H9 (cell line): Measurements from ENCODE around the gene LRRFIP2. TPM values are rescaled to one million over a fixed set of nuclear protein-coding genes. Genes with fewer than 3 reads are reported as not detected.
A peak's percentile ranks its signal among the peaks of the same experiment; 100 is the strongest.

Experiments used
- DNase-seq: peaks from one replicate; pipeline ENCODE4 v3.0.0-alpha.2; 2017
- H2AFZ ChIP-seq: one replicate; pipeline ENCODE4 v1.6.1; 2013; ENCODE audit warnings: mild to moderate bottlenecking, low read length, control low read depth, moderate library complexity
- H2AK5ac ChIP-seq: 2 replicates; pipeline ENCODE4 v1.6.1; 2013; ENCODE audit warnings: low read length, control low read depth, mixed read lengths; ENCODE audit not compliant: insufficient read length
- H2BK120ac ChIP-seq: one replicate; pipeline ENCODE4 v1.6.1; 2013; ENCODE audit warnings: low read depth, mild to moderate bottlenecking, low read length, control low read depth, inconsistent platforms; ENCODE audit not compliant: poor library complexity, severe bottlenecking
- H2BK12ac ChIP-seq: 2 replicates; pipeline ENCODE4 v1.6.1; 2013; ENCODE audit warnings: low read length, control low read depth, mixed read lengths, low read depth; ENCODE audit not compliant: insufficient read length
- H2BK15ac ChIP-seq: 2 replicates; pipeline ENCODE4 v1.6.1; 2013; ENCODE audit warnings: low read depth, low read length, control low read depth
- H2BK20ac ChIP-seq: one replicate; pipeline ENCODE4 v1.6.1; 2013; ENCODE audit warnings: low read depth, mild to moderate bottlenecking, low read length, control low read depth, inconsistent platforms; ENCODE audit not compliant: poor library complexity, severe bottlenecking
- H2BK5ac ChIP-seq: 2 replicates; pipeline ENCODE4 v1.6.1; 2013; ENCODE audit warnings: low read length, control low read depth, mixed read lengths; ENCODE audit not compliant: insufficient read length
- H3K14ac ChIP-seq: 2 replicates; pipeline ENCODE4 v1.6.1; 2013; ENCODE audit warnings: low read length, control low read depth; ENCODE audit not compliant: insufficient read depth
- H3K18ac ChIP-seq: 2 replicates; pipeline ENCODE4 v1.6.1; 2013; ENCODE audit warnings: low read depth, mild to moderate bottlenecking, mixed read lengths, low read length, control low read depth; ENCODE audit not compliant: insufficient read length
- H3K23ac ChIP-seq: 2 replicates; pipeline ENCODE4 v1.6.1; 2013; ENCODE audit warnings: low read length, control low read depth, mixed read lengths, low read depth; ENCODE audit not compliant: insufficient read length
- H3K23me2 ChIP-seq: 2 replicates; pipeline ENCODE4 v1.6.1; 2013; ENCODE audit warnings: low read depth, mild to moderate bottlenecking, mixed read lengths, low read length, control low read depth; ENCODE audit not compliant: insufficient read length, poor library complexity, severe bottlenecking
- H3K27ac ChIP-seq: 2 replicates; pipeline ENCODE4 v1.5.1; 2013; ENCODE audit warnings: low read length, control low read depth, mixed read lengths, low read depth; ENCODE audit not compliant: insufficient read length
- H3K27me3 ChIP-seq: 2 replicates; pipeline ENCODE4 v1.6.1; 2013; ENCODE audit warnings: low read length, control low read depth, inconsistent platforms; ENCODE audit not compliant: insufficient read depth
- H3K4ac ChIP-seq: 2 replicates; pipeline ENCODE4 v1.6.1; 2013; ENCODE audit warnings: low read depth, mild to moderate bottlenecking, control low read depth, inconsistent platforms, low read length, moderate library complexity
- H3K4me1 ChIP-seq: 2 replicates; pipeline ENCODE4 v1.6.1; 2013; ENCODE audit warnings: low read length, control low read depth, inconsistent platforms; ENCODE audit not compliant: insufficient read depth
- H3K4me2 ChIP-seq: 2 replicates; pipeline ENCODE4 v1.6.1; 2013; ENCODE audit warnings: low read length, control low read depth, mixed read lengths; ENCODE audit not compliant: insufficient read length, insufficient read depth
- H3K56ac ChIP-seq: 2 replicates; pipeline ENCODE4 v1.6.1; 2013; ENCODE audit warnings: low read depth, mild to moderate bottlenecking, mixed read lengths, low read length, control low read depth; ENCODE audit not compliant: insufficient read length
- H3K79me1 ChIP-seq: 2 replicates; pipeline ENCODE4 v1.6.1; 2013; ENCODE audit warnings: low read depth, mild to moderate bottlenecking, moderate library complexity, low read length, control low read depth, inconsistent platforms; ENCODE audit not compliant: insufficient read depth, poor library complexity, severe bottlenecking
- H3K79me2 ChIP-seq: 2 replicates; pipeline ENCODE4 v1.6.1; 2013; ENCODE audit warnings: low read length, control low read depth, inconsistent platforms; ENCODE audit not compliant: insufficient read depth
- H3K9ac ChIP-seq: 2 replicates; pipeline ENCODE4 v1.6.1; 2013; ENCODE audit warnings: low read length, control low read depth, mixed read lengths; ENCODE audit not compliant: insufficient read length; ENCODE audit errors: extremely low read depth
- H3K9me3 ChIP-seq: one replicate; pipeline ENCODE4 v1.6.1; 2013; ENCODE audit warnings: low read depth, low read length, inconsistent platforms; ENCODE audit not compliant: control insufficient read depth
- H3T11ph ChIP-seq: one replicate; pipeline ENCODE4 v1.6.1; 2013; ENCODE audit warnings: mild to moderate bottlenecking, low read length, control low read depth, inconsistent platforms
- H4K20me1 ChIP-seq: one replicate; pipeline ENCODE4 v1.6.1; 2013; ENCODE audit not compliant: control insufficient read depth, insufficient read length, insufficient read depth
- H4K5ac ChIP-seq: 2 replicates; pipeline ENCODE4 v1.6.1; 2013; ENCODE audit warnings: low read depth, mild to moderate bottlenecking, mixed read lengths, low read length, control low read depth; ENCODE audit not compliant: insufficient read length
- H4K8ac ChIP-seq: replicated peaks from 2 replicates; pipeline ENCODE4 v1.6.1; 2013; ENCODE audit warnings: low read length, control low read depth, mixed read lengths, low read depth; ENCODE audit not compliant: insufficient read length
- H4K91ac ChIP-seq: 2 replicates; pipeline ENCODE4 v1.6.1; 2013; ENCODE audit warnings: low read depth, mild to moderate bottlenecking, moderate library complexity, mixed read lengths, low read length, control low read depth; ENCODE audit not compliant: insufficient read length
- H3K27ac Mint-ChIP-seq, 3 experiments: 2 replicates in 2 of 3; 3 replicates in 1 of 3; pipeline ENCODE4 v1.8.0; 2020 to 2021; ENCODE audit warnings: mixed read lengths in 3 of 3, mild to moderate bottlenecking in 1 of 3, moderate library complexity in 1 of 3
- H3K27me3 Mint-ChIP-seq: 2 replicates; pipeline ENCODE4 v1.8.0; 2021; ENCODE audit warnings: low read depth, mild to moderate bottlenecking, moderate library complexity, mixed read lengths
- H3K36me3 Mint-ChIP-seq, 3 experiments: 2 replicates in 2 of 3; 3 replicates in 1 of 3; pipeline ENCODE4 v1.8.0; 2020 to 2021; ENCODE audit warnings: low read depth in 3 of 3, mixed read lengths in 3 of 3; ENCODE audit not compliant: insufficient read depth in 1 of 3
- H3K4me1 Mint-ChIP-seq, 2 experiments: 2 replicates each; pipeline ENCODE4 v1.8.0; 2020; ENCODE audit warnings: mixed read lengths in 2 of 2
- H3K4me3 Mint-ChIP-seq, 2 experiments: 2 replicates in 1 of 2; 3 replicates in 1 of 2; pipeline ENCODE4 v1.8.0; 2020 to 2021; ENCODE audit warnings: mild to moderate bottlenecking in 2 of 2, mixed read lengths in 2 of 2, moderate library complexity in 1 of 2
- H3K9me3 Mint-ChIP-seq, 2 experiments: 2 replicates in 1 of 2; 3 replicates in 1 of 2; pipeline ENCODE4 v1.8.0; 2020; ENCODE audit warnings: mild to moderate bottlenecking in 2 of 2, mixed read lengths in 2 of 2, moderate library complexity in 1 of 2
- CTCF ChIP-seq: fragments of 200-600 bp; sonication (generic); conservative IDR thresholded peaks from 3 replicates; pipeline ENCODE4 v1.8.0; 2021; ENCODE audit warnings: antibody characterized with exemption, mild to moderate bottlenecking
- WGBS: extraction: QIAGEN DNeasy Blood & Tissue Kit; methylation state at CpG from one replicate; pipeline ENCODE4 v1.1.7; 2013; ENCODE audit warnings: missing lambda C conversion rate, low lambda C conversion rate, mixed read lengths; ENCODE audit not compliant: insufficient read length; ENCODE audit errors: extremely low coverage; 5-methylcytosine and 5-hydroxymethylcytosine counted together
- total RNA-seq: library from RNA; stranded (reverse); gene quantifications from 2 replicates; pipeline ENCODE4 v1.2.1, GENCODE V29; 2021

LRRFIP2 gene
- total RNA-seq, 1 experiment from 2014 or later, result 30.7 TPM

GRCh38 chr3:37103103-37103808, 71.1 kb downstream of the LRRFIP2 start:
- Histone ChIP-seq H3K4me2 (no peak overlapping the region), H2AFZ (no peak overlapping the region), H3K23me2 (no peaks in the 10 kb centered on the region), H4K5ac (no peak overlapping the region), H3K23ac (no peak overlapping the region), H4K8ac (no peak overlapping the region), H2BK12ac (no peak overlapping the region), H3K27me3 (no peaks in the 10 kb centered on the region), H3K79me1 (no peaks in the 10 kb centered on the region), H4K20me1 (no peaks in the 10 kb centered on the region), H3T11ph (no peak overlapping the region), H3K4me1 (no peaks in the 10 kb centered on the region), H3K27ac (no peak overlapping the region), H3K18ac (no peak overlapping the region), H3K9ac (no peak overlapping the region), H3K79me2 (no peaks in the 10 kb centered on the region), H2BK120ac (no peak overlapping the region), H3K9me3 (no peaks in the 10 kb centered on the region), H3K14ac (no peak overlapping the region), H2BK15ac (no peak overlapping the region), H3K56ac (no peak overlapping the region), H2BK5ac (no peak overlapping the region), H3K4ac (no peak overlapping the region), H4K91ac (no peak overlapping the region), H2AK5ac (no peak overlapping the region), H2BK20ac (no peak overlapping the region)
- DNase-seq, result no peak
- Mint-ChIP-seq H3K27ac (peak overlapping the region; percentile 0 to 89 (median 13); a peak in 2 of 7 replicates), H3K4me1 (no peaks in the 10 kb centered on the region), H3K36me3 (peaks cover 0 to 2% (median 0%) of the 10 kb centered on the region in 3 experiments; a peak in 1 of 7 replicates), H3K27me3 (no peaks in the 10 kb centered on the region), H3K9me3 (no peaks in the 10 kb centered on the region), H3K4me3 (no peak overlapping the region)
- no CpG with 5 or more reads among the region's 2 CpGs for WGBS
- no peak for TF ChIP-seq CTCF
